Measurements from ENCODE around the gene SLC7A6. TPM values are rescaled to one million over a fixed set of nuclear protein-coding genes. Genes with fewer than 3 reads are reported as not detected.
A peak's percentile ranks its signal among the peaks of the same experiment; 100 is the strongest.

SLC7A6 gene
- total and polyA plus RNA-seq, 2 of the 13 experiments (the other 11 are each of a cell fraction or from before 2014, with no cell fraction given): 35.8 to 70.8 TPM

DNA sequence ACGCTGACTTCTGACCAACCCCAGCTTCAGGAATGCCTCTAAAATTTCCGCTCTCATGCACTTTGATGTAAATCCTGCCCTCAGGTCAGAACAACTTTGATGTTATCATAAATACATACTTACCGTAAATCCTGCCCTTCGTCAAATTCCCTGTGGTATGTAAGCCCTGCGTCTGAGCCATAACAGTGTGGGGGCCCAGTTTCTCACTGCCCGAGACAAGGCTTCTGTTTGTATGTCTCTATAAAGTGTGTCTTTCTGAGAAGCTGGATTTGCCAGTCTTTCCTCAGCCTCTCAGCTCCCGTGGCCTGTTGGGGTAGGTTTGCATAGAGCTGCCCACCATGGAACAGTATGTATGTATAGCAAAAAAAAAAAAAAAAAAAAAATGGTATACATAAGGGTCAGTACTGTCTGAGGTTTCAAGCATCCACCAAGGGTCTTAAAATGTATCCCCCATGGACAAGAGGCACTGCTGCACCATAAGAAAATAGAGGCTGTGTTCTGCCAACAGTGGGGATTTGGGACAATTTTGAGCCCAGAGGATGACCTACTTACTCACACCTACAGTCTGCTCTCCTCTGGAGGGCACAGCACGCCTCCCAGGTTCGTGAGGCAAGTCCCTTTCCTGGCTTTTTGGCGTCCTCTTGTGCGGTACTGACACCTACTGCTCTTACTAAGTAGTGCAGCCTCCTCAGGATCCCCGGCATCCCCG is 64.0 kb downstream of the SLC7A6 start (continued):
- TF ChIP-seq TBP (CRISPR knock-in tag; IDR thresholded peaks at IDR 0.05) (no peak), ZNF264 (CRISPR knock-in tag; IDR thresholded peaks at IDR 0.05) (no peak), ATF7 (IDR thresholded peaks at IDR 0.05) (no peak), ATF7 (CRISPR knock-in tag; IDR thresholded peaks at IDR 0.05) (no peak), MZF1 (CRISPR knock-in tag; IDR thresholded peaks at IDR 0.05; ENCODE audit: borderline replicate concordance) (no peak), NCOA1 (CRISPR knock-in tag; IDR thresholded peaks at IDR 0.05) (no peak), NFKBIZ (CRISPR knock-in tag; IDR thresholded peaks at IDR 0.05) (no peak; the same call in 1 of the 2 replicates), MEIS2 (CRISPR knock-in tag; IDR thresholded peaks at IDR 0.05) (no peak), ZIK1 (CRISPR knock-in tag; IDR thresholded peaks at IDR 0.05; ENCODE audit: borderline replicate concordance, low read depth) (no peak), ZBTB21 (CRISPR knock-in tag; IDR thresholded peaks at IDR 0.05) (no peak), KAT2B (IDR thresholded peaks at IDR 0.05; ENCODE audit: borderline replicate concordance, low read depth, low read length) (no peak), SMC3 (IDR thresholded peaks at IDR 0.05; ENCODE audit: low read length) (peak; percentile 96), ZNF263 (CRISPR knock-in tag; IDR thresholded peaks at IDR 0.05) (peak; percentile 71), ZNF367 (CRISPR knock-in tag; IDR thresholded peaks at IDR 0.05; ENCODE audit: borderline replicate concordance) (no peak), RELA (CRISPR knock-in tag; IDR thresholded peaks at IDR 0.05) (no peak), EP300 (IDR thresholded peaks at IDR 0.05; ENCODE audit: low read depth in 2 of 2, low read length in 2 of 2) (peak in 1 of 2 experiments; percentile 82; a peak in 2 of 4 replicates), EP300 (CRISPR knock-in tag; IDR thresholded peaks at IDR 0.05; ENCODE audit: borderline replicate concordance) (peak; percentile 28; the same call in 1 of the 2 replicates), RAD21 (CRISPR knock-in tag; IDR thresholded peaks at IDR 0.05) (peak; percentile 96), SNAI1 (CRISPR knock-in tag; IDR thresholded peaks at IDR 0.05; ENCODE audit: borderline replicate concordance) (no peak), MATR3 (CRISPR knock-in tag; IDR thresholded peaks at IDR 0.05) (no peak), ZNF326 (CRISPR knock-in tag; IDR thresholded peaks at IDR 0.05; ENCODE audit: borderline replicate concordance) (no peak), ZFP82 (CRISPR knock-in tag; IDR thresholded peaks at IDR 0.05; ENCODE audit: borderline replicate concordance) (no peak)
- TF ChIP-seq, protein P1, sequence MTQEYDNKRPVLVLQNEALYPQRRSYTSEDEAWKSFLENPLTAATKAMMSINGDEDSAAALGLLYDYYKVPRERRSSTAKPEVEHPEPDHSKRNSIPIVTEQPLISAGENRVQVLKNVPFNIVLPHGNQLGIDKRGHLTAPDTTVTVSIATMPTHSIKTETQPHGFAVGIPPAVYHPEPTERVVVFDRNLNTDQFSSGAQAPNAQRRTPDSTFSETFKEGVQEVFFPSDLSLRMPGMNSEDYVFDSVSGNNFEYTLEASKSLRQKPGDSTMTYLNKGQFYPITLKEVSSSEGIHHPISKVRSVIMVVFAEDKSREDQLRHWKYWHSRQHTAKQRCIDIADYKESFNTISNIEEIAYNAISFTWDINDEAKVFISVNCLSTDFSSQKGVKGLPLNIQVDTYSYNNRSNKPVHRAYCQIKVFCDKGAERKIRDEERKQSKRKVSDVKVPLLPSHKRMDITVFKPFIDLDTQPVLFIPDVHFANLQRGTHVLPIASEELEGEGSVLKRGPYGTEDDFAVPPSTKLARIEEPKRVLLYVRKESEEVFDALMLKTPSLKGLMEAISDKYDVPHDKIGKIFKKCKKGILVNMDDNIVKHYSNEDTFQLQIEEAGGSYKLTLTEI (CRISPR knock-in tag; conservative IDR thresholded peaks at IDR 0.05): no peak
- TF ChIP-seq, protein P2, sequence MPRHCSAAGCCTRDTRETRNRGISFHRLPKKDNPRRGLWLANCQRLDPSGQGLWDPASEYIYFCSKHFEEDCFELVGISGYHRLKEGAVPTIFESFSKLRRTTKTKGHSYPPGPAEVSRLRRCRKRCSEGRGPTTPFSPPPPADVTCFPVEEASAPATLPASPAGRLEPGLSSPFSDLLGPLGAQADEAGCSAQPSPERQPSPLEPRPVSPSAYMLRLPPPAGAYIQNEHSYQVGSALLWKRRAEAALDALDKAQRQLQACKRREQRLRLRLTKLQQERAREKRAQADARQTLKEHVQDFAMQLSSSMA (CRISPR knock-in tag; IDR thresholded peaks at IDR 0.05): 0 out of 2 replicates have a peak, but pooled peaks have one; percentile 62
- TF ChIP-seq, protein P3, sequence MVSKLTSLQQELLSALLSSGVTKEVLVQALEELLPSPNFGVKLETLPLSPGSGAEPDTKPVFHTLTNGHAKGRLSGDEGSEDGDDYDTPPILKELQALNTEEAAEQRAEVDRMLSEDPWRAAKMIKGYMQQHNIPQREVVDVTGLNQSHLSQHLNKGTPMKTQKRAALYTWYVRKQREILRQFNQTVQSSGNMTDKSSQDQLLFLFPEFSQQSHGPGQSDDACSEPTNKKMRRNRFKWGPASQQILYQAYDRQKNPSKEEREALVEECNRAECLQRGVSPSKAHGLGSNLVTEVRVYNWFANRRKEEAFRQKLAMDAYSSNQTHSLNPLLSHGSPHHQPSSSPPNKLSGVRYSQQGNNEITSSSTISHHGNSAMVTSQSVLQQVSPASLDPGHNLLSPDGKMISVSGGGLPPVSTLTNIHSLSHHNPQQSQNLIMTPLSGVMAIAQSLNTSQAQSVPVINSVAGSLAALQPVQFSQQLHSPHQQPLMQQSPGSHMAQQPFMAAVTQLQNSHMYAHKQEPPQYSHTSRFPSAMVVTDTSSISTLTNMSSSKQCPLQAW (CRISPR knock-in tag; IDR thresholded peaks at IDR 0.05): 0 out of 2 replicates have a peak, but pooled peaks have one; percentile 35
